GM19372 (cell line): ENCODE measurements around the gene SPINK14.

Experiments
- ATAC-seq: cut with Tn5 transposase; IDR thresholded peaks from one replicate; pipeline ENCODE4 v1.9.1; 2021; ENCODE audit warnings: mild to moderate bottlenecking, low read depth, moderate library complexity; ENCODE audit not compliant: unreplicated experiment

Gene SPINK14

GRCh38 chr5:148168246-148168645, at the start of gene SPINK14:
Gene SPINK14 (plus strand): TSS chr5:148168546. CDS start chr5:148169733, 1,187 bp downstream.
- no peak for ATAC-seq

GRCh38 chr5:148120317-148120716, 48.0 kb upstream of the SPINK14 start:
- no peak for ATAC-seq

GRCh38 chr5:148125641-148126040, 42.7 kb upstream of the SPINK14 start:
- no peak for ATAC-seq

- no peak for ATAC-seq
Measured at GRCh38 chr5:148135091-148136048, 33.0 kb upstream of the SPINK14 start.

- no peak for ATAC-seq
Measured at GRCh38 chr5:148140846-148141245, 27.5 kb upstream of the SPINK14 start.

- ATAC-seq = no peak
Measured at GRCh38 chr5:148141645-148142044, 26.7 kb upstream of the SPINK14 start.

GRCh38 chr5:148145916-148146315, 22.4 kb upstream of the SPINK14 start:
- ATAC-seq = no peak

- no peak for ATAC-seq
Measured at GRCh38 chr5:148146487-148146886, 21.9 kb upstream of the SPINK14 start.

- no peak for ATAC-seq
Measured at GRCh38 chr5:148147415-148147814, 20.9 kb upstream of the SPINK14 start.

- no peak for ATAC-seq
Measured at GRCh38 chr5:148151872-148152271, 16.5 kb upstream of the SPINK14 start.

- no peak for ATAC-seq
Measured at GRCh38 chr5:148152781-148153180, 15.6 kb upstream of the SPINK14 start.

- ATAC-seq = no peak
Measured at GRCh38 chr5:148156609-148157008, 11.7 kb upstream of the SPINK14 start.

GRCh38 chr5:148162038-148162437, 6.3 kb upstream of the SPINK14 start:
- ATAC-seq = no peak

- no peak for ATAC-seq
Measured at GRCh38 chr5:148163345-148163744, 5.0 kb upstream of the SPINK14 start.

- no peak for ATAC-seq
Measured at GRCh38 chr5:148166550-148167283, 1.6 kb upstream of the SPINK14 start.

GRCh38 chr5:148172377-148172776, 4.0 kb downstream of the SPINK14 start:
- ATAC-seq = no peak

- no peak for ATAC-seq
Measured at GRCh38 chr5:148176480-148176879, 8.1 kb downstream of the SPINK14 start.

GRCh38 chr5:148177207-148177606, 8.9 kb downstream of the SPINK14 start:
- ATAC-seq = no peak

- peak; percentile 70 for ATAC-seq
Measured at GRCh38 chr5:148179234-148179824, 11.0 kb downstream of the SPINK14 start.

GRCh38 chr5:148186248-148187003, 18.1 kb downstream of the SPINK14 start:
- ATAC-seq = no peak
